ENCODE results near the gene OBI1. TPM values are rescaled to one million over a fixed set of nuclear protein-coding genes. Genes with fewer than 3 reads are reported as not detected.

The OBI1 gene
- total RNA-seq, 1 donor from 2014 or later = 16.5 TPM

DNA sequence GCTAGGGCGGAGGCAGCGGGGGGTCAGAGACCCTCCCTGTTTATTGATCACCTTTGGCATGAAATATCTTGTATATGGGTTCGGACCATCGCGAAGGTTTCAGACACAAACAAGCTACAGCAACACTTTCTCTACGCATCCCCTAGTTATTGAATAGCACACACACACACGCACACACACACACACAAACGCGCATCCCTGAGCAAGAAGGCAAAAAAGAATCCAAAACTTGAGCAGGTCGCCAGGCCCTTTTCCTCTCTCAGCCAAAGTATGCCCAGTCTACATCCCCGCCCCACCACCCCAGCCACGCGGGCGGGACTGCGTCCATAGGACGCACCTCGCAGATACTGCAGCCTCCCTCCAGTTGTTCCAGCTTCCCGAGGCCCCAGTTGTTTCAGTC lies 71.6 kb downstream of the OBI1 start:
- TF ChIP-seq, protein P1, sequence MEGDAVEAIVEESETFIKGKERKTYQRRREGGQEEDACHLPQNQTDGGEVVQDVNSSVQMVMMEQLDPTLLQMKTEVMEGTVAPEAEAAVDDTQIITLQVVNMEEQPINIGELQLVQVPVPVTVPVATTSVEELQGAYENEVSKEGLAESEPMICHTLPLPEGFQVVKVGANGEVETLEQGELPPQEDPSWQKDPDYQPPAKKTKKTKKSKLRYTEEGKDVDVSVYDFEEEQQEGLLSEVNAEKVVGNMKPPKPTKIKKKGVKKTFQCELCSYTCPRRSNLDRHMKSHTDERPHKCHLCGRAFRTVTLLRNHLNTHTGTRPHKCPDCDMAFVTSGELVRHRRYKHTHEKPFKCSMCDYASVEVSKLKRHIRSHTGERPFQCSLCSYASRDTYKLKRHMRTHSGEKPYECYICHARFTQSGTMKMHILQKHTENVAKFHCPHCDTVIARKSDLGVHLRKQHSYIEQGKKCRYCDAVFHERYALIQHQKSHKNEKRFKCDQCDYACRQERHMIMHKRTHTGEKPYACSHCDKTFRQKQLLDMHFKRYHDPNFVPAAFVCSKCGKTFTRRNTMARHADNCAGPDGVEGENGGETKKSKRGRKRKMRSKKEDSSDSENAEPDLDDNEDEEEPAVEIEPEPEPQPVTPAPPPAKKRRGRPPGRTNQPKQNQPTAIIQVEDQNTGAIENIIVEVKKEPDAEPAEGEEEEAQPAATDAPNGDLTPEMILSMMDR (IDR thresholded peaks at IDR 0.05; ENCODE audit: unreplicated experiment) = no peak
- Mint-ChIP-seq H3K4me3 (no peak overlapping the region), H3K4me1 (no peaks in the 10 kb centered on the region), H3K36me3 (no peaks in the 10 kb centered on the region), H3K27ac (no peak overlapping the region), H3K9me3 (no peaks in the 10 kb centered on the region), H3K27me3 (ENCODE audit: low read depth) (peaks cover 91% of the 10 kb centered on the region)
- DNase-seq (ENCODE audit: low spot score in 2 of 2, unreplicated experiment in 2 of 2) = no peak

DNA sequence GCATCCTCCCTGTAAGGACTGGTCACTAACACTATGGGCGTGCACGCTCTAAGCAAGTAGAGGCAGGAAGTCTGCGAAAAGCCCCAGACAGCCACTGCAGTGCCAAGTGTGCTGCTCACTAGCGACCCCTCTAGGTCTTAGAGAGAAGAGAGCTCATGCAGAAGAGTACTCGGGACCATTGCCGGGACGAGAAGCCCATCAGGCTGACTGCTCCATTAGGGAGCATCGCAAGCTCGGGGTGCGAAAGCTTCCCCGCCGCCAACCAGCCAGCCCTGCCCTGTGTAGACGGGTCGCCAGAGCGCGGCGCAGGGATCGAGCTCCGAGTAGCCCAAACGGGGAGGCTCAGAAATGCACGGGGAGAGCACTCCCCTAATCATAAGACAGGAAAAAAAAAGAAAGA lies 72.2 kb downstream of the OBI1 start:
- TF ChIP-seq, protein P1 (IDR thresholded peaks at IDR 0.05; ENCODE audit: unreplicated experiment) = no peak
- H3K9me3 Mint-ChIP-seq = no peaks in the 10 kb centered on the region
- no peak for DNase-seq (ENCODE audit: low spot score in 2 of 2, unreplicated experiment in 2 of 2)
- peaks cover 90% of the 10 kb centered on the region for H3K27me3 Mint-ChIP-seq (ENCODE audit: low read depth)
- H3K4me3 Mint-ChIP-seq = no peak overlapping the region
- H3K27ac Mint-ChIP-seq = no peak overlapping the region
- no peaks in the 10 kb centered on the region for H3K36me3 Mint-ChIP-seq
- H3K4me1 Mint-ChIP-seq = no peaks in the 10 kb centered on the region

DNA sequence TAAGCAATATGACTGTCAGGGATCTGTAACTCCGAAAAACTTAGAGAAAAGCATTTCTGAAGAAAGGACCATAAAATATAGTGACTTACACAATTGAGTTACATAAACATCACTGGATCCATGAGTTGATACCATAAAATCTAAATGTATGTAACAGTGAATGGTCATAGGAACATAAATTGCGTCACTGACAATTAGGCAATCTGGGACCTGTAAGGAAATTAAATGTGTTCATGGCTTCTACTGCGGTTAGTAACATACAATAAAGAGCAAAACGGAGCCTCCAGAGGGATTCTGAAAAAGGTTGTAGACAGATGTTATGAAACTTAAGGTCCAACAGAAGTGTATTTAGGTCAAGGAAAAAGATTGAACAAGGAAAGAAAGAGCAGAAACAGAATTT lies 82.7 kb downstream of the OBI1 start:
- H3K27me3 Mint-ChIP-seq (ENCODE audit: low read depth) = peaks cover 48% of the 10 kb centered on the region
- H3K36me3 Mint-ChIP-seq = no peaks in the 10 kb centered on the region
- DNase-seq (ENCODE audit: low spot score in 2 of 2, unreplicated experiment in 2 of 2) = no peak
- no peak overlapping the region for H3K27ac Mint-ChIP-seq
- no peaks in the 10 kb centered on the region for H3K4me1 Mint-ChIP-seq
- TF ChIP-seq, protein P1 (IDR thresholded peaks at IDR 0.05; ENCODE audit: unreplicated experiment) = no peak
- H3K4me3 Mint-ChIP-seq = no peak overlapping the region
- peaks cover 7% of the 10 kb centered on the region for H3K9me3 Mint-ChIP-seq

DNA sequence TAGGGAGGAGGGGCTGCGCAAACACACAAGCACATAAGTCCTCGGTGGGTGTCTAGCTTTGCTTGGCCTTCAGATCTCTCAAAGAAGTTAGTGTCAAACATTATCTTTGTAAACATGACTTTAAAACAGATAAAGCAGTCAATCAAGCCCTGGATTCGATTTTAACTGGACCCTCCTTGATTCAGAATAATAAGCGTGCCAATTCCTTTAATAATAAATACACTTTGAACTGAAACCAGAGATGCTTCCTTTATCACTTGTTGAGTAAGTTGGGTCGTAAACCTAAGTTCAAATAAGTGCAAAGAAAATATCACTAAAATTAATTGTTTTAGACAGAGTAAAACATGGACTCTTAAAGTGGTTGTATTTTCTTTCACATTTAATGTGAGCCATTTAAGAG lies 86.5 kb downstream of the OBI1 start:
- no peaks in the 10 kb centered on the region for H3K36me3 Mint-ChIP-seq
- peaks cover 7% of the 10 kb centered on the region for H3K9me3 Mint-ChIP-seq
- no peak overlapping the region for H3K27ac Mint-ChIP-seq
- no peak overlapping the region for H3K4me3 Mint-ChIP-seq
- no peak for DNase-seq (ENCODE audit: low spot score in 2 of 2, unreplicated experiment in 2 of 2)
- TF ChIP-seq, protein P1 (IDR thresholded peaks at IDR 0.05; ENCODE audit: unreplicated experiment) = no peak
- H3K27me3 Mint-ChIP-seq (ENCODE audit: low read depth) = peaks cover 41% of the 10 kb centered on the region
- H3K4me1 Mint-ChIP-seq = no peaks in the 10 kb centered on the region

DNA sequence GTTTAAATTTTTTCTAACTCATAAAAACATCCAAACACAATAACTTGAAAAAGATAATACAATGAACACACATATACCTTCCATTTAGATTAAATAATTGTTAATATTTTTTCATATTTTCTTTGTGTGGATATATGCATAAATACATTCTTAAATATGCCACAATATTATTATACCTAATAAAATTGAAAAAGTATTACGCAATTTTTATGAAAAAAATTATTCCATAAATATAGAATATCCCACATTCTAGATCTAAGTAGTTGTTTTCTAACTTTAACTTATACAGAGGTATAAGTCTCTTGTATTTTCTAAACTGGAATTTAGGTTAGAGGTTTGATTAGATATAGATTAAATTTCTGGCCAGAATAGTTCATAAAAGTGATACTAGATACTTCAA lies 89.9 kb downstream of the OBI1 start:
- Mint-ChIP-seq H3K4me1 (no peaks in the 10 kb centered on the region), H3K27ac (no peak overlapping the region), H3K36me3 (no peaks in the 10 kb centered on the region), H3K9me3 (no peaks in the 10 kb centered on the region), H3K4me3 (no peak overlapping the region), H3K27me3 (ENCODE audit: low read depth) (peaks cover 36% of the 10 kb centered on the region)
- DNase-seq (ENCODE audit: low spot score in 2 of 2, unreplicated experiment in 2 of 2) = no peak
- TF ChIP-seq, protein P1 (IDR thresholded peaks at IDR 0.05; ENCODE audit: unreplicated experiment) = no peak

DNA sequence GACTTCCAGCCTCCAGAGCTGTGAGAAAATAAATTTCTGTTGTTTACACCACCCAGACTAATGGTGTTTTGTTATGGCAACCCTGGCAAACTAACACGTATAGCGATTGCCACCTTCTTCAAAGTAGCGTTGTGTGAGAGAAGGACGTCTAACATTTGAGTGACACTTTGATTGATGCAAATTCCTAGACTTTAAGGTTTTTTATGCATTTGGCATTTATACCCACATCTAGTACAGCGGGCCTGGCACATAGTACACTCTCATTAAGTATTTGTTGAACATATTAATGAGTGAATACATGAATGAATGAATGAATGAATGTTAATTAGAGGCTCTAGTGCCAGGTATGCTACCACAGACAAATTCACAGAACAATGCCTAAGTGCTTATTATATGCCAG lies 92.3 kb downstream of the OBI1 start:
- Mint-ChIP-seq H3K27ac (no peak overlapping the region), H3K4me1 (no peaks in the 10 kb centered on the region), H3K36me3 (no peaks in the 10 kb centered on the region), H3K27me3 (ENCODE audit: low read depth) (peaks cover 47% of the 10 kb centered on the region), H3K9me3 (no peaks in the 10 kb centered on the region), H3K4me3 (no peak overlapping the region)
- TF ChIP-seq, protein P1 (IDR thresholded peaks at IDR 0.05; ENCODE audit: unreplicated experiment) = no peak
- DNase-seq (ENCODE audit: low spot score in 2 of 2, unreplicated experiment in 2 of 2) = no peak
